ENCODE results near the gene EN1. TPM values are rescaled to one million over a fixed set of nuclear protein-coding genes. Genes with fewer than 3 reads are reported as not detected.

Gene EN1
- total and polyA plus RNA-seq, 2 of the 13 experiments (the other 11 are each of a cell fraction or from before 2014, with no cell fraction given), result not detected

- TF ChIP-seq ZFP36L2 (CRISPR knock-in tag; IDR thresholded peaks at IDR 0.05) (no peak), ZNF746 (CRISPR knock-in tag; IDR thresholded peaks at IDR 0.05) (no peak), HOXA3 (CRISPR knock-in tag; IDR thresholded peaks at IDR 0.05) (no peak)
These were observed 2.9 kb upstream of the EN1 start (continued) for GRCh38 chr2:118850168-118850900.

GRCh38 chr2:118849226-118850167, 2.0 kb upstream of the EN1 start:
- Histone ChIP-seq H3K4me1 (ENCODE audit: insufficient read depth, low read length) (no peaks in the 10 kb centered on the region), H3K4me2 (ENCODE audit: low read depth, low read length) (no peak overlapping the region), H3K9ac (ENCODE audit: insufficient read depth, low read depth, low read length) (no peak overlapping the region), H3K36me3 (replicated peaks in 1 of 2; ENCODE audit: control insufficient read depth in 1 of 2, insufficient read depth in 2 of 2, low read length in 2 of 2) (no peaks in the 10 kb centered on the region; a peak in 1 of 5 replicates), H3K27me3 (ENCODE audit: control insufficient read depth in 1 of 2, insufficient read depth in 2 of 2, low read length in 2 of 2) (peaks cover 15 to 91% of the 10 kb centered on the region in 2 experiments), H3K27ac (ENCODE audit: extremely low read length, insufficient read depth, low read length) (no peak overlapping the region), H3K4me3 (replicated peaks in 1 of 3; ENCODE audit: insufficient read depth in 1 of 3, low read depth in 2 of 3, low read length in 3 of 3) (no peak overlapping the region), H3K79me2 (ENCODE audit: insufficient read depth, low read length) (no peaks in the 10 kb centered on the region), H3K9me3 (ENCODE audit: low read length) (no peaks in the 10 kb centered on the region), H4K20me1 (ENCODE audit: insufficient read depth, low read length) (no peaks in the 10 kb centered on the region), H2AFZ (ENCODE audit: low read length) (no peak overlapping the region)
- CTCF ChIA-PET (ENCODE audit: low intra/inter-chr PET ratio, low total read pairs), result no interaction called here
- TF ChIP-seq ZNF280D (CRISPR knock-in tag; IDR thresholded peaks at IDR 0.05), result no peak
- TF ChIP-seq EZH2 (conservative IDR thresholded peaks at IDR 0.05; ENCODE audit: low read depth, low read length), result peak; percentile 58; the same call in 1 of the 2 replicates
- POLR2A ChIA-PET, result no interaction called here
- FAIRE-seq (no peak), DNase-seq (ENCODE audit: low spot score) (no peak), ATAC-seq (no peak)
- 34% methylated on average over 46 of the region's 52 CpGs for WGBS (ENCODE audit: low lambda C conversion rate)
- in situ Hi-C loops (cut with HindIII; ENCODE audit: extremely low pct_ligation_motif_present, low pct_unique_long_range_greater_than_20kb), result loop anchor here (10.0 kb wide), 1 partner anchor 805 kb away; no protein-coding TSS in a partner anchor
- BruUV-seq (replicated peaks), result no TSS peak
- intact Hi-C loops (cut with micrococcal nuclease; ENCODE audit: unreplicated experiment), result no loop called here
